Stimulated activated CD8-positive, alpha-beta memory T cell treated with anti-CD3 and anti-CD28 coated beads, Interleukin-15, amount 100 ng/mL, for 4 hours (primary cell): ENCODE results near the gene POLR1B.
"Not testable (repeated sequence)": the region's sequence is repeated elsewhere in the genome, so short reads cannot be mapped to it uniquely, and the experiment has no call there.

Source experiments
- DNase-seq, 2 donors: peaks; one replicate each; pipeline ENCODE4 v3.0.0-alpha.2; 2020; ENCODE audit warnings: low read depth in 2 of 2

POLR1B gene

GRCh38 chr2:112540906-112541305 is 1.4 kb upstream of the POLR1B start:
- no peak for DNase-seq

- peak; percentile 42 to 59 for DNase-seq
Measured at GRCh38 chr2:112541315-112542122, 746 bp upstream of the POLR1B start.

GRCh38 chr2:112542984-112543661 is 858 bp downstream of the POLR1B start:
- no peak for DNase-seq

- DNase-seq = no peak
Measured at GRCh38 chr2:112547333-112547732, 5.1 kb downstream of the POLR1B start.

GRCh38 chr2:112548980-112549379 is 6.7 kb downstream of the POLR1B start:
- no peak for DNase-seq

GRCh38 chr2:112566104-112566503 is 23.8 kb downstream of the POLR1B start:
- no peak for DNase-seq

GRCh38 chr2:112566508-112566907 is 24.2 kb downstream of the POLR1B start:
- not testable (repeated sequence) for DNase-seq

GRCh38 chr2:112572005-112572404 is 29.7 kb downstream of the POLR1B start:
- no peak for DNase-seq

GRCh38 chr2:112577756-112578155 is 35.5 kb downstream of the POLR1B start:
- DNase-seq = no peak

GRCh38 chr2:112579241-112579640 is 37.0 kb downstream of the POLR1B start:
- DNase-seq = no peak

- DNase-seq = no peak
Measured at GRCh38 chr2:112580084-112580483, 37.8 kb downstream of the POLR1B start.

GRCh38 chr2:112582314-112582746 is 40.1 kb downstream of the POLR1B start:
- DNase-seq = no peak

GRCh38 chr2:112583497-112584133 is 41.4 kb downstream of the POLR1B start:
- DNase-seq = no peak

GRCh38 chr2:112584134-112584890 is 42.0 kb downstream of the POLR1B start, which contains the start of gene CHCHD5:
TSS of gene CHCHD5 (plus strand) at chr2:112584609. CDS start at chr2:112584648, 39 bp downstream.
- peak; percentile 82 to 88 for DNase-seq

- no peak for DNase-seq
Measured at GRCh38 chr2:112584891-112585250, 42.6 kb downstream of the POLR1B start.

- DNase-seq = no peak
Measured at GRCh38 chr2:112585400-112585799, 43.1 kb downstream of the POLR1B start.

GRCh38 chr2:112585873-112586464 is 43.7 kb downstream of the POLR1B start:
- no peak for DNase-seq

GRCh38 chr2:112588611-112589045 is 46.4 kb downstream of the POLR1B start:
- DNase-seq = no peak

GRCh38 chr2:112591413-112591812 is 49.1 kb downstream of the POLR1B start:
- no peak for DNase-seq

- no peak for DNase-seq
Measured at GRCh38 chr2:112593736-112594135, 51.5 kb downstream of the POLR1B start.

GRCh38 chr2:112597537-112598322 is 55.5 kb downstream of the POLR1B start:
- DNase-seq = no peak
